ENCODE results near the gene SIGLEC14. TPM values are rescaled to one million over a fixed set of nuclear protein-coding genes. Genes with fewer than 3 reads are reported as not detected.
A peak's percentile ranks its signal among the peaks of the same experiment; 100 is the strongest.

SIGLEC14 gene
- total RNA-seq, 1 donor from 2014 or later, result not detected

GRCh38 chr19:51690454-51691073 lies 43.9 kb upstream of the SIGLEC14 start:
- H3K9me3 Mint-ChIP-seq (ENCODE audit: unreplicated experiment), result peaks cover 23% of the 10 kb centered on the region
- H3K36me3 Mint-ChIP-seq (ENCODE audit: unreplicated experiment), result peaks cover 18% of the 10 kb centered on the region
- peaks cover 21% of the 10 kb centered on the region for H3K4me1 Mint-ChIP-seq (ENCODE audit: low read depth, unreplicated experiment)
- H3K27me3 Mint-ChIP-seq (ENCODE audit: unreplicated experiment), result peaks cover 16% of the 10 kb centered on the region
- TF ChIP-seq CTCF (IDR thresholded peaks at IDR 0.05; ENCODE audit: partially characterized antibody, unreplicated experiment), result no peak
- peak overlapping the region; percentile 22 for H3K27ac Mint-ChIP-seq (ENCODE audit: unreplicated experiment)
- DNase-seq, result peak; percentile 90
- H3K4me3 Mint-ChIP-seq (ENCODE audit: unreplicated experiment), result peak overlapping the region; percentile 87

GRCh38 chr19:51689751-51690453 lies 43.3 kb upstream of the SIGLEC14 start:
- peaks cover 16% of the 10 kb centered on the region for H3K27me3 Mint-ChIP-seq (ENCODE audit: unreplicated experiment)
- H3K27ac Mint-ChIP-seq (ENCODE audit: unreplicated experiment), result peak overlapping the region; percentile 89
- H3K9me3 Mint-ChIP-seq (ENCODE audit: unreplicated experiment), result peaks cover 23% of the 10 kb centered on the region
- H3K36me3 Mint-ChIP-seq (ENCODE audit: unreplicated experiment), result peaks cover 13% of the 10 kb centered on the region
- peak; percentile 89 for DNase-seq
- peak overlapping the region; percentile 87 for H3K4me3 Mint-ChIP-seq (ENCODE audit: unreplicated experiment)
- TF ChIP-seq CTCF (IDR thresholded peaks at IDR 0.05; ENCODE audit: partially characterized antibody, unreplicated experiment), result no peak
- H3K4me1 Mint-ChIP-seq (ENCODE audit: low read depth, unreplicated experiment), result peaks cover 21% of the 10 kb centered on the region

GRCh38 chr19:51688671-51689571 lies 42.3 kb upstream of the SIGLEC14 start:
- peaks cover 21% of the 10 kb centered on the region for H3K4me1 Mint-ChIP-seq (ENCODE audit: low read depth, unreplicated experiment)
- peak; percentile 83 for DNase-seq
- peaks cover 17% of the 10 kb centered on the region for H3K9me3 Mint-ChIP-seq (ENCODE audit: unreplicated experiment)
- peaks cover 13% of the 10 kb centered on the region for H3K27me3 Mint-ChIP-seq (ENCODE audit: unreplicated experiment)
- peak overlapping the region; percentile 99 for H3K27ac Mint-ChIP-seq (ENCODE audit: unreplicated experiment)
- H3K36me3 Mint-ChIP-seq (ENCODE audit: unreplicated experiment), result peaks cover 3% of the 10 kb centered on the region
- TF ChIP-seq CTCF (IDR thresholded peaks at IDR 0.05; ENCODE audit: partially characterized antibody, unreplicated experiment), result no peak
- H3K4me3 Mint-ChIP-seq (ENCODE audit: unreplicated experiment), result peak overlapping the region; percentile 96

- peaks cover 18% of the 10 kb centered on the region for H3K4me1 Mint-ChIP-seq (ENCODE audit: low read depth, unreplicated experiment)
- H3K27ac Mint-ChIP-seq (ENCODE audit: unreplicated experiment), result peak overlapping the region; percentile 99
- H3K9me3 Mint-ChIP-seq (ENCODE audit: unreplicated experiment), result peaks cover 13% of the 10 kb centered on the region
- DNase-seq, result peak; percentile 74
- no peaks in the 10 kb centered on the region for H3K36me3 Mint-ChIP-seq (ENCODE audit: unreplicated experiment)
- no peak for TF ChIP-seq CTCF (IDR thresholded peaks at IDR 0.05; ENCODE audit: partially characterized antibody, unreplicated experiment)
- H3K4me3 Mint-ChIP-seq (ENCODE audit: unreplicated experiment), result peak overlapping the region; percentile 96
- H3K27me3 Mint-ChIP-seq (ENCODE audit: unreplicated experiment), result peaks cover 11% of the 10 kb centered on the region
Observed at GRCh38 chr19:51687791-51688670, 41.4 kb upstream of the SIGLEC14 start.
